Choroid plexus epithelial cell (primary cell): ENCODE results near the gene TSNAX.

Experiments
- DNase-seq: peaks from one replicate; pipeline ENCODE4 v3.0.0-alpha.2; 2010; ENCODE audit warnings: low read depth
- H3K4me3 ChIP-seq: 2 replicates; pipeline ENCODE4 v1.5.1; 2011; ENCODE audit warnings: low read depth, mild to moderate bottlenecking, control low read depth, low read length, moderate library complexity
- TF ChIP-seq, protein P1 (sequence below): conservative IDR thresholded peaks from 2 replicates; pipeline ENCODE4 v1.5.1; 2011; ENCODE audit warnings: low read depth, mild to moderate bottlenecking, control low read depth, inconsistent platforms, low read length, moderate library complexity

TSNAX gene

DNA sequence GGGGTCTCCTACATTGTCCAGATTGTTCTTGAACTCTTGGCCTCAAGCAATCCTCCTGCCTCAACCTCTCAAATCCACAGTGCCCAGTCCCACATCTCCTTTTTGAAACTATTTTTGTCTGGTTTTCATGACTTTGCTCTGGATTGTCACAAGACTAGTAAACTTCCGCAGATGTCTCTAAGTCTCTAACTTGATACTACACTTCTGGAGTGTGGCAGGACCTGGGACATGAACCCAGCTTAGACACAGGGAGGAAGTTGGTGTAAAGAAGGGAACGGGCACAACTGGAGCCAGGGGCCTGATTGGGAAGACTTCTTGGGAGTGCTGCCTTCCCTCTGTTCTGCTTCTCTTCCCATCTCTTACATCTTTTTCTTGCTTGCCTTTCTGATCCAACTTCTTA, 81.9 kb downstream of the TSNAX start:
- TF ChIP-seq, protein P1, sequence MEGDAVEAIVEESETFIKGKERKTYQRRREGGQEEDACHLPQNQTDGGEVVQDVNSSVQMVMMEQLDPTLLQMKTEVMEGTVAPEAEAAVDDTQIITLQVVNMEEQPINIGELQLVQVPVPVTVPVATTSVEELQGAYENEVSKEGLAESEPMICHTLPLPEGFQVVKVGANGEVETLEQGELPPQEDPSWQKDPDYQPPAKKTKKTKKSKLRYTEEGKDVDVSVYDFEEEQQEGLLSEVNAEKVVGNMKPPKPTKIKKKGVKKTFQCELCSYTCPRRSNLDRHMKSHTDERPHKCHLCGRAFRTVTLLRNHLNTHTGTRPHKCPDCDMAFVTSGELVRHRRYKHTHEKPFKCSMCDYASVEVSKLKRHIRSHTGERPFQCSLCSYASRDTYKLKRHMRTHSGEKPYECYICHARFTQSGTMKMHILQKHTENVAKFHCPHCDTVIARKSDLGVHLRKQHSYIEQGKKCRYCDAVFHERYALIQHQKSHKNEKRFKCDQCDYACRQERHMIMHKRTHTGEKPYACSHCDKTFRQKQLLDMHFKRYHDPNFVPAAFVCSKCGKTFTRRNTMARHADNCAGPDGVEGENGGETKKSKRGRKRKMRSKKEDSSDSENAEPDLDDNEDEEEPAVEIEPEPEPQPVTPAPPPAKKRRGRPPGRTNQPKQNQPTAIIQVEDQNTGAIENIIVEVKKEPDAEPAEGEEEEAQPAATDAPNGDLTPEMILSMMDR = no peak
- H3K4me3 ChIP-seq = no peak overlapping the region
- DNase-seq = no peak

- DNase-seq = no peak
- H3K4me3 ChIP-seq = no peak overlapping the region
Measured at GRCh38 chr1:231611111-231611510, 82.6 kb downstream of the TSNAX start.

GRCh38 chr1:231611851-231612250, 83.4 kb downstream of the TSNAX start:
- H3K4me3 ChIP-seq = no peak overlapping the region
- TF ChIP-seq, protein P1 = no peak
- no peak for DNase-seq

More at GRCh38 chr1:231611111-231611510, 82.6 kb downstream of the TSNAX start:
- TF ChIP-seq, protein P1 = no peak

DNA sequence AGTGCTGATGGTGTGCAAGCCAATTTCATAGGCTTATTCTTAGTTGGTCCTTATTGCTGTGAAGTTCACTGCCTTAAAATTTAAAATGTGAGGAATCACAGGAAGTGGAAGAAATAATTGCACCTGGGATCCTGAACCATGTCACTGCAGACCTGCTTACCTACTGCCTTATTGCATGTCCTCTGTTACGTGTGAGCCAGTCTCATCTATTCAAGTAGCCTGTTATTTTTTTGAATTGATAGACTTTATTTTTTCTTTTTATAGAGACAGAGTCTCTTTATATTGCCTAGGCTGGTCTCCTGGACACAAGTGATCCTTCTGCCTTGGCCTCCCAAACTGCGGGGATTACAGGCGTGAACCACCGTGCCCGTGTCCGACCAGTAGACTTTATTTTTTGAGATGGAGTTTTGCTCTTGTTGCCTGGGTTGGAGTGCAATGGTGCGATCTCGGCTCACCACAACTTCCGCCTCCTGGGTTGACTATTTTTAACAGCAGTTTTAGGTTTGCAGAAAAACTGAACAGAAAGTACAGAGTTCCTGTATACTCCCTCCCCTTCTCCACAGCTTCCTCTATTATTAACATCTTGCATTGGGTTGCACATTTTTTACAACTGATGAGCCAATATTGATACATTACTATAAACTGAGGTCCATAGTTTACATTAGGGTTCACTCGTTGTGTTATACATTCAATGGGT, 84.1 kb downstream of the TSNAX start:
- H3K4me3 ChIP-seq = no peak overlapping the region
- DNase-seq = no peak
- TF ChIP-seq, protein P1 = no peak

- no peak overlapping the region for H3K4me3 ChIP-seq
- TF ChIP-seq, protein P1 = no peak
- no peak for DNase-seq
Measured at GRCh38 chr1:231613419-231614349, 85.2 kb downstream of the TSNAX start.
